OCI-LY1 (cell line): ENCODE measurements around the gene FFAR2.

Source experiments
- CTCF ChIP-seq: fragments of 200-600 bp; sonication (generic), shearing (Covaris generic); IDR thresholded peaks from 2 replicates; pipeline ENCODE4 v1.5.1; 2017; ENCODE audit warnings: mild to moderate bottlenecking, antibody characterized with exemption, low read length, moderate library complexity, mixed read lengths
- EZH2 ChIP-seq: fragments of 200-600 bp; sonication (generic), shearing (Covaris generic); IDR thresholded peaks from 2 replicates; pipeline ENCODE4 v1.8.0; 2017; ENCODE audit warnings: borderline replicate concordance, mixed run types, mild to moderate bottlenecking, antibody characterized with exemption, low read length, moderate library complexity, mixed read lengths

GRCh38 chr19:35458192-35458591 lies 10.1 kb downstream of the FFAR2 start:
- no peak for TF ChIP-seq CTCF
- TF ChIP-seq EZH2, result no peak
